Fibroblast of pulmonary artery (primary cell): ENCODE results near the gene SELENOP.

Experiments
- DNase-seq: peaks from one replicate; pipeline ENCODE4 v3.0.0-alpha.2; 2010; ENCODE audit warnings: low read depth
- H3K4me3 ChIP-seq: replicated peaks from 2 replicates; pipeline ENCODE4 v1.5.1; 2011; ENCODE audit warnings: low read depth, mild to moderate bottlenecking, control low read depth, low read length, moderate library complexity
- TF ChIP-seq, protein P1 (sequence below): IDR thresholded peaks from 2 replicates; pipeline ENCODE4 v1.5.1; 2011; ENCODE audit warnings: mild to moderate bottlenecking, control low read depth, low read length, inconsistent platforms; ENCODE audit errors: missing control alignments

The SELENOP gene

DNA sequence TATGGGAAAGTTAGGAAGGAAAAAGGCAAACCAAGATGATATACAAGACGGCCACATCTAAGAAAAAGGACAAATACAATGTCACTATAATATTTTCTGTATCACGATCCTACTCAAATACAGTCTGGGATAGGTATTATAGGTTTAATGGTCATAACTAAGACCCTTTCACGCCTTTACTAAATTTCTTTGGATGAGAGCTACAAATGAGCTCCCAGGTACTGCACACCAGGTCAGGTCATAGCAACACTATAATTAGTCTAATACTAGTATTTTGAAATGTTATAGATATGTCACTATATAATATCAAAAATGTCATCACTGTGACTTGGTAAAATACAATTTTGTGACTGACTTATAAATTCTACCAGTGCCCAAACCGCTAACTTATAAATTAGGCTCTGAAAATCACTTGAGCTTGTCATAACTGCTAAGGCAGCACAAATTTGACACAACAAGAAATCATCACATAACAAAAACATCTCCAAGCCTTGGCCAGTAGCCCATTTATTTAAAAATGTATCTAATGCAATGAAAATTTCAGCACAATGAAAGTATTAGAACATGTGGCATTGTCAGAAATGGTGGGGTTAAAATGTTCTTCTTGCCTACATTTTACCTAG lies 6.9 kb downstream of the SELENOP start:
- H3K4me3 ChIP-seq = no peak overlapping the region
- TF ChIP-seq, protein P1, sequence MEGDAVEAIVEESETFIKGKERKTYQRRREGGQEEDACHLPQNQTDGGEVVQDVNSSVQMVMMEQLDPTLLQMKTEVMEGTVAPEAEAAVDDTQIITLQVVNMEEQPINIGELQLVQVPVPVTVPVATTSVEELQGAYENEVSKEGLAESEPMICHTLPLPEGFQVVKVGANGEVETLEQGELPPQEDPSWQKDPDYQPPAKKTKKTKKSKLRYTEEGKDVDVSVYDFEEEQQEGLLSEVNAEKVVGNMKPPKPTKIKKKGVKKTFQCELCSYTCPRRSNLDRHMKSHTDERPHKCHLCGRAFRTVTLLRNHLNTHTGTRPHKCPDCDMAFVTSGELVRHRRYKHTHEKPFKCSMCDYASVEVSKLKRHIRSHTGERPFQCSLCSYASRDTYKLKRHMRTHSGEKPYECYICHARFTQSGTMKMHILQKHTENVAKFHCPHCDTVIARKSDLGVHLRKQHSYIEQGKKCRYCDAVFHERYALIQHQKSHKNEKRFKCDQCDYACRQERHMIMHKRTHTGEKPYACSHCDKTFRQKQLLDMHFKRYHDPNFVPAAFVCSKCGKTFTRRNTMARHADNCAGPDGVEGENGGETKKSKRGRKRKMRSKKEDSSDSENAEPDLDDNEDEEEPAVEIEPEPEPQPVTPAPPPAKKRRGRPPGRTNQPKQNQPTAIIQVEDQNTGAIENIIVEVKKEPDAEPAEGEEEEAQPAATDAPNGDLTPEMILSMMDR = no peak
- DNase-seq = no peak

DNA sequence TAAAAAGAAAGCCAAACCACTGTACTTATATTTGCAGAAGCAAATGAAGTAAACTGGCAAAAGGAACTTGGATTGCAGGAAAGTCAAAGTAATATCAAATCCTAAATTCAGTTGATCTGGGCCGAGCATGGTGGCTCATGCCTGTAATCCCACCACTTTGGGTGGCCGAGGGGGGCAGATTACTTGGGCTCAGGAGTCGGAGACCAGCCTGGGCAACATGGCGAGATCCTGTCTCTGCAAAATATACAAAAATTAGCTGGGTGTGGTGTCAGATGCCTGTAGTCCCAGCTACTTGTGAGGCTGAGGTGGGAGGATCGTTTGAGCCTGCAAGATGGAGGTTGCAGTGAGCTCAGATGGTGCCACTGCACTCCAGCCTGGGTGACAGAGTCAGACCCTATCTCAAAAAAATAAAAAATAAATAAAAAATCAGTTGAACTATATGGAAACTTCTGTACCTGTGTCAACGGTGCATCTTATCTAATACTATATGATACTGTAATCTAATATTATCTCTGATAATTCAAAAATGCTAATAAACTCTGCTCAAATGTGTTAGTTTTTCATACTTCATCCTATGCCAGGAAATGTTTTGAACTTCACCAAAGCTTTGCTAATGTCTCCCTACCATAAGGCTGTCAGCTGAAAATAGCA lies 10.1 kb downstream of the SELENOP start:
- no peak overlapping the region for H3K4me3 ChIP-seq
- TF ChIP-seq, protein P1 = no peak
- no peak for DNase-seq

DNA sequence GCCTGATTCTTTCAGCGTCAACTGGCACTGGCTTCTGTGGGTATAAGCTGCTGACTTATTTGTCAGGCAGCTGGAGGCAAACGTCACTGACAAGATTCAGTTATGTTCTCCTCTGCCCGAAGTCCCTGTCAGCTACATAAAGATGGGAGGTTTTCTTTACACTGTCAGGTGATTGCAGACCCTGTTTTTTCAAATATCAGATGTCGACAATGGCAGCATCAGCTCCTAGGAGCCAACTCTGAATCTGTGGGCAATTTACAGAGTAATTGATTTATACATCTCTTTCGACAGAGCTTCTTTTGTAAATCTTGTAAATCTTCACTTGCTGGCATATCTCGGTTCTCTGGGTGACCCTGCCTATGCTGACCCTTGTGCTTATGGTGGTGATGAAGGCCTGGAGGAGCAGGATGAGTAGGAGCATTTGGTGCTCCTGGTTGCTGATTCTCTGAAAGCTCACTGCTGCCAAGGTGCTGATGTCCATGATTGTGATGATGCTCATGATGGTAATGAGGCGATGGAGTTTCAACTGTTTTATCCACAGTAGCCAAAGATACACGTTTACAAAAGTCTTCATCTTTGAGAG lies 10.9 kb downstream of the SELENOP start:
- H3K4me3 ChIP-seq = no peak overlapping the region
- DNase-seq = no peak
- TF ChIP-seq, protein P1 = no peak

DNA sequence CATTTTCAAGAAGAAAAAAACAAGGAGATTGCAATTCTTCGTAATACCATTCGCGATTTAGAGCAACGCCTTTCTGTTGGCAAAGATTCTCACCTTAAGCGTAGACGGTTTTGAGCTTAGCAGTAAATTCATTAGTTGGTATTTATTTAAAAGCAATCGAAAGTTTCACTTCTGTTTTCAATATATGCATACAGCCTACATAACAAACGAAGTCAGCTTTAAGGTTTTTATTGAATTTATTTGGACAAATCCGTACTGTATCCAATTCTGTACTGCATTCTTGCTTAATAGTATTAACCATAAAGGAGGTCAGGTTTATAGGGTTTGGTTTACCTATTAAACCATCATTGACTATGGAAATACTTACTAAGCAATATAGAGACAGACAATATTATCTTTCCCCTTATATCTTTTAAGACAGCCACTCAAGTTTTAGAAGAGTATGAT lies 12.0 kb downstream of the SELENOP start:
- H3K4me3 ChIP-seq = no peak overlapping the region
- no peak for DNase-seq
- TF ChIP-seq, protein P1 = no peak

DNA sequence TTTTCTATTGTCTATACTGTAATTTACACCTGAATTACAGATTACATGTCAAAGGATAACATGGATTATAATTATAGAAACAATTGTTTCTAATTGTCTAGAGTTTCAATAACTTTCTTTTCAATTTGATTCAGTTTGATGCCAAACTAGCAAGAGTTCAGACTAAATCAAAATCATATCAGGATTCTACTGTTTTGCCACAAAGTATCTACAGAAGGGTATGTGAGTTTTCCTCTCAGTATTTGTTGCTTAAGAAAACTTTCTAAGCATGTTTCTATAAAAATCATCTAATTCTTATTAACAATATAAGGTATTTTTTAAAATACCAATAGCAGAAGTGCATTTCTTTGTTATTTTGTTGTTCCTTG lies 12.5 kb downstream of the SELENOP start:
- TF ChIP-seq, protein P1 = no peak
- no peak overlapping the region for H3K4me3 ChIP-seq
- DNase-seq = no peak

DNA sequence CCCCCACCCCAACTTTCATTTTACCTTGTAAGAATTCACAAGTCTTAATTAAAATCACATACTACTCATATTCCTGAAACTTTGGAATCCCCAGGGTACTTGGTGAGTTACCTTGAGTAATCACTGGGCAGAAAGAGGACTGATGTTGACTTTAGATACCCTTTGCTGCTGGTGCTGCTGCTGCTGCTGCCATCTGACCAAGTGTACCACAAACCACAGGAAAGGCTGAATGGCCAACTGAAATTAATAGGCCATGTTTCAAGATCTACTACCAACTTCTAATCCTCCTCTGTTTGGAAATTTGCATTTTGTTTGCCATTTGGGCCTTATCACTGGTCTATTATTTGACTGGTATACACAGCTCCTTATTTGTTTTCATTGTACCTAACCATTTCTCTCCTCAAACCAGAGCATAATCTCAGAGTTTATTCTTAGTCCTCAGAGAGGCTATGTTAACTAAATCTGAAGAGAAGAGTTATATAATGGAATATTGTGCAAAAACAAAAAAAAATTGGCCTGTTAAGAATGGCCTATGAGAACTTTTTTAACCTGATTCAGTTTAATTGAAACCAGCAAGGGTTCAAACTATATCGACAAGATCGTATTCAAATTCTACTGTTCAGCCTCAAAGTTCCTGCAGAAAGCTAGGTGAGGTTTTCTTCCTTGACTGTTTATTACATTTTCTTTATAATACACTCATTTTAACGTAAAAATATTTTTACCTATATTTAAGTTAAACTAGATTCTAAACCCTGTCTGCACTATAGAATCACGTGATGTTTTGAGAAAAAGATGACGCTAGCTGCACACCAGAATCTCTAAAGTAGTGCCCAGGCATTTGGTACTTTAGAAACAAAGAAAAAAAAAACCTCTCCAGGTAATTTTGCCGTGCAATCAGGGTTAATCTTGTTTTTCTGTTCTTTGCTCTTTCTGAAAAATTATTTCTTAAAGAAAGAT lies 13.1 kb downstream of the SELENOP start:
- no peak for DNase-seq
- TF ChIP-seq, protein P1 = no peak
- no peak overlapping the region for H3K4me3 ChIP-seq
